GM12891 (cell line): ENCODE data around the gene TGIF1.

Experiments used
- DNase-seq: peaks from one replicate; pipeline ENCODE4 v3.0.0; 2011; ENCODE audit warnings: low spot score; ENCODE audit not compliant: insufficient read length
- FAIRE-seq: peaks from 2 replicates; lab custom pipeline; 2011; peaks lifted over from hg19 to GRCh38; lab: Jason Lieb, UNC
- PAX5 ChIP-seq: IDR thresholded peaks from 2 replicates; pipeline ENCODE4 v1.6.1; 2011; ENCODE audit warnings: low read length, moderate library complexity, mild to moderate bottlenecking; ENCODE audit not compliant: insufficient read depth, severe bottlenecking
- POLR2A ChIP-seq: IDR thresholded peaks from 2 replicates; pipeline ENCODE4 v1.6.1; 2011; ENCODE audit warnings: low read depth, low read length, control low read depth
- POLR2AphosphoS5 ChIP-seq: IDR thresholded peaks from 2 replicates; pipeline ENCODE4 v1.6.1; 2011; ENCODE audit warnings: low read depth, low read length, control low read depth
- POU2F2 ChIP-seq: IDR thresholded peaks from 2 replicates; pipeline ENCODE4 v1.6.1; 2011; ENCODE audit warnings: low read depth, mild to moderate bottlenecking, control low read depth, low read length, moderate library complexity
- SPI1 ChIP-seq: IDR thresholded peaks from 2 replicates; pipeline ENCODE4 v1.6.1; 2011; ENCODE audit warnings: low read depth, low read length, control low read depth
- TAF1 ChIP-seq: IDR thresholded peaks from 2 replicates; pipeline ENCODE4 v1.6.1; 2011; ENCODE audit warnings: low read depth, low read length, control low read depth

TGIF1 gene

GRCh38 chr18:3481696-3482210 lies 31.8 kb downstream of the TGIF1 start:
- FAIRE-seq (no peak), DNase-seq (peak; percentile 28)
- TF ChIP-seq TAF1 (no peak), POLR2AphosphoS5 (no peak), SPI1 (no peak), POLR2A (no peak), POU2F2 (no peak), PAX5 (no peak)

- FAIRE-seq = no peak
- no peak for TF ChIP-seq PAX5
- no peak for TF ChIP-seq SPI1
- TF ChIP-seq POLR2AphosphoS5 = no peak
- TF ChIP-seq POLR2A = no peak
- no peak for TF ChIP-seq POU2F2
- no peak for TF ChIP-seq TAF1
These were observed 32.3 kb downstream of the TGIF1 start for GRCh38 chr18:3482258-3482657.

GRCh38 chr18:3485153-3486149 lies 35.5 kb downstream of the TGIF1 start:
- no peak for TF ChIP-seq TAF1
- no peak for TF ChIP-seq PAX5
- TF ChIP-seq SPI1 = no peak
- TF ChIP-seq POLR2AphosphoS5 = no peak
- no peak for TF ChIP-seq POLR2A
- TF ChIP-seq POU2F2 = no peak
- no peak for FAIRE-seq

More at GRCh38 chr18:3482258-3482657, 32.3 kb downstream of the TGIF1 start:
- DNase-seq = no peak

DNA sequence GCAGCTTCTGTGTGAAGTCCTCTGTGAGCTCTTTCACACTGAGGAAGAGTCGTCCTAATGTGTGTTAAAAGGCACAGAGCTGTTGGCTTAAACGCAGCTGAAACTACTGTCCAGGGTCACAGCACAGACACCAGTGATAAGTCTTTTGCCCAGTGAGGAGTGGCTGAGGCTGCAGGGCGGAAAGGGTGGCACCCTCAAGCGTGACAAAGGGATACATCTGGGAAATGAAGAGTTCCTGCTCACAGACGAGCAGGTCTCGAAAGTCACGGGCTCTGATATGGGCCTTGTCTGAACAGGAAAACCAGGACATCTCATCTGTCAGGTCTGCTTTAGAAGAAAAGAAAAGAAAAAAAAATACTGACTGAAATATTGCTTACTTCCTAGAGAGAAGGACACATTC lies 36.5 kb downstream of the TGIF1 start:
- DNase-seq (no peak), FAIRE-seq (no peak)
- TF ChIP-seq PAX5 (no peak), SPI1 (no peak), POLR2A (no peak), TAF1 (no peak), POU2F2 (no peak), POLR2AphosphoS5 (no peak)

More at GRCh38 chr18:3485153-3486149, 35.5 kb downstream of the TGIF1 start:
- DNase-seq = no peak

- TF ChIP-seq SPI1 (peak; percentile 54; the same call in 1 of the 2 replicates), POU2F2 (no peak)
- FAIRE-seq = no peak
- no peak for DNase-seq
These were observed 39.5 kb downstream of the TGIF1 start for GRCh38 chr18:3489462-3489861.

- no peak for FAIRE-seq
- no peak for TF ChIP-seq POLR2A
- TF ChIP-seq PAX5 = no peak
- no peak for TF ChIP-seq SPI1
- no peak for TF ChIP-seq TAF1
- no peak for TF ChIP-seq POU2F2
- TF ChIP-seq POLR2AphosphoS5 = no peak
- DNase-seq = no peak
These were observed 42.1 kb downstream of the TGIF1 start for GRCh38 chr18:3491981-3492555.

- no peak for TF ChIP-seq POU2F2
- TF ChIP-seq POLR2A = no peak
- TF ChIP-seq POLR2AphosphoS5 = no peak
- no peak for TF ChIP-seq SPI1
- TF ChIP-seq TAF1 = no peak
- no peak for TF ChIP-seq PAX5
- FAIRE-seq = no peak
- no peak for DNase-seq
These were observed 42.7 kb downstream of the TGIF1 start for GRCh38 chr18:3492721-3493120.

- no peak for TF ChIP-seq POLR2A
- TF ChIP-seq SPI1 = peak; percentile 76
- DNase-seq (no peak), FAIRE-seq (no peak)
These were observed 43.7 kb downstream of the TGIF1 start for GRCh38 chr18:3493501-3494244.

DNA sequence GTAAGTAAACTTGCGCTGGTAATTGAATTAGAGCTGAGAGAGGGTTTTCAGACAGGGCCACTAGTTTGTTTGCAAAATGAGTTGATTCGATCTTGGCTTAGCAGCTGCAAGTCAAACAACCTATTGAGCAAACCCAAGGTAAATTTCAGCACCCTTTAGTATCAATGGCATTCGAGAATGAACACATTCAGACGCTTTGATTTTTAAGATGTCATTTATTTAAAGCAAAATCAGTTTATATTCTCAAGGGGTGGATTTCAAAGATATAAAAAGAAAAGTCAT lies 44.2 kb downstream of the TGIF1 start:
- DNase-seq (no peak), FAIRE-seq (no peak)
- TF ChIP-seq POLR2AphosphoS5 (no peak), SPI1 (no peak), PAX5 (no peak), POU2F2 (no peak), TAF1 (no peak), POLR2A (no peak)
